CMK (cell line): Measurements from ENCODE around the gene ITM2B.

ENCODE experiments used
- DNase-seq: peaks from one replicate; pipeline ENCODE4 v3.0.0-alpha.2; 2010; ENCODE audit warnings: low read depth

The ITM2B gene

GRCh38 chr13:48263196-48263595 is 30.2 kb downstream of the ITM2B start:
- DNase-seq: no peak

- no peak for DNase-seq
Measured at GRCh38 chr13:48264058-48264457, 31.1 kb downstream of the ITM2B start.

- DNase-seq: no peak
Measured at GRCh38 chr13:48265217-48265815, 32.3 kb downstream of the ITM2B start.

- DNase-seq: no peak
Measured at GRCh38 chr13:48266150-48266549, 33.1 kb downstream of the ITM2B start.

- DNase-seq: no peak
Measured at GRCh38 chr13:48266701-48267639, 34.0 kb downstream of the ITM2B start.

- no peak for DNase-seq
Measured at GRCh38 chr13:48268019-48268418, 35.0 kb downstream of the ITM2B start.

GRCh38 chr13:48273346-48273745 is 40.3 kb downstream of the ITM2B start:
- no peak for DNase-seq

- DNase-seq: no peak
Measured at GRCh38 chr13:48275507-48275906, 42.5 kb downstream of the ITM2B start.

- no peak for DNase-seq
Measured at GRCh38 chr13:48278806-48279205, 45.8 kb downstream of the ITM2B start.

GRCh38 chr13:48281556-48281955 is 48.5 kb downstream of the ITM2B start:
- no peak for DNase-seq

GRCh38 chr13:48291730-48292129 is 58.7 kb downstream of the ITM2B start:
- no peak for DNase-seq

- no peak for DNase-seq
Measured at GRCh38 chr13:48292650-48293049, 59.6 kb downstream of the ITM2B start.

- no peak for DNase-seq
Measured at GRCh38 chr13:48294653-48295052, 61.6 kb downstream of the ITM2B start.

- no peak for DNase-seq
Measured at GRCh38 chr13:48295271-48295670, 62.3 kb downstream of the ITM2B start.

- no peak for DNase-seq
Measured at GRCh38 chr13:48296528-48296927, 63.5 kb downstream of the ITM2B start.

- DNase-seq: no peak
Measured at GRCh38 chr13:48297131-48297786, 64.3 kb downstream of the ITM2B start.

- DNase-seq: no peak
Measured at GRCh38 chr13:48299591-48299990, 66.6 kb downstream of the ITM2B start.

GRCh38 chr13:48302871-48303358 is 69.9 kb downstream of the ITM2B start:
- DNase-seq: no peak

GRCh38 chr13:48303359-48304142 is 70.5 kb downstream of the ITM2B start, which contains the start of gene RB1:
Gene RB1 (plus strand): TSS chr13:48303751. CDS start chr13:48303913, 162 bp downstream.
- DNase-seq: peak; percentile 49

GRCh38 chr13:48304143-48304876 is 71.3 kb downstream of the ITM2B start:
- no peak for DNase-seq

- DNase-seq: no peak
Measured at GRCh38 chr13:48311223-48311622, 78.2 kb downstream of the ITM2B start.
